Measurements from ENCODE around the gene TNFSF9.
"Not testable (repeated sequence)": the region's sequence is repeated elsewhere in the genome, so short reads cannot be mapped to it uniquely, and the experiment has no call there.

The TNFSF9 gene

GRCh38 chr19:6532244-6532999, 1.6 kb downstream of the TNFSF9 start:
- no peak for DNase-seq (ENCODE audit: low spot score)

GRCh38 chr19:6533000-6533328, 2.1 kb downstream of the TNFSF9 start:
- no peak for DNase-seq (ENCODE audit: low spot score)

DNA sequence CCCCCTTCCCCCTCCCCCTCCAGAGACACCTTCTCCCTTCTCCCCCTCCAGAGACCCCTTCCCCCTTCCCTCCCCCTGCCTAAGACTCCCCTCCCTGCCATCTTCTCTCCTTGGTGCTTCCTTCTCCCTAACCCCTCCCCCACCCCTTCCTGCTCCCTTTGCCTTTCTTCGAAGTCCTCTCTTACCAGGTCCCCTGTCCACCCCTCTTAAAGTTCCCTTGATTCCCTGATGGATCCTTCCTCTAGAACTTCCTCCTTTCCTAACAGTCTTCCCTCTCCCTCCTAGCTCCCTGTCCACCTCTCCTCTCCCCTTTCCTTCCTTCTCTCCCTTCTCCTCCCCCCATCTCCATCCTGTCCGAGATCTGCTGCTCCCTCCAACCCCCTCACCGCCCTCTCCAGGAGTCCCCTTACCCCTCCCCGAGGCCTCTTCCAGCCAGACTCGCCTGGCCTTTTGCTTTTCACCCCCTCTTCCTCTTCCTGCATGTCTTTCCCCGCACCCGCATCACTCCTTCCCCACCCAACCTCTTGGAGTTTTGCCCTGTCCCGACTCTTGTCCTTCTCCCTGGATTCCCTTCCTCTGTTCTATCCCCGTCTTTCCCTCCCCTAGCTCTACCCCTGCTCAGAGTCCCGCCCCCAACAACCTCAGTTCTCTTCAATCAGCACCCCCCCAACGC, 3.1 kb downstream of the TNFSF9 start:
- DNase-seq (ENCODE audit: low spot score), result no peak

DNA sequence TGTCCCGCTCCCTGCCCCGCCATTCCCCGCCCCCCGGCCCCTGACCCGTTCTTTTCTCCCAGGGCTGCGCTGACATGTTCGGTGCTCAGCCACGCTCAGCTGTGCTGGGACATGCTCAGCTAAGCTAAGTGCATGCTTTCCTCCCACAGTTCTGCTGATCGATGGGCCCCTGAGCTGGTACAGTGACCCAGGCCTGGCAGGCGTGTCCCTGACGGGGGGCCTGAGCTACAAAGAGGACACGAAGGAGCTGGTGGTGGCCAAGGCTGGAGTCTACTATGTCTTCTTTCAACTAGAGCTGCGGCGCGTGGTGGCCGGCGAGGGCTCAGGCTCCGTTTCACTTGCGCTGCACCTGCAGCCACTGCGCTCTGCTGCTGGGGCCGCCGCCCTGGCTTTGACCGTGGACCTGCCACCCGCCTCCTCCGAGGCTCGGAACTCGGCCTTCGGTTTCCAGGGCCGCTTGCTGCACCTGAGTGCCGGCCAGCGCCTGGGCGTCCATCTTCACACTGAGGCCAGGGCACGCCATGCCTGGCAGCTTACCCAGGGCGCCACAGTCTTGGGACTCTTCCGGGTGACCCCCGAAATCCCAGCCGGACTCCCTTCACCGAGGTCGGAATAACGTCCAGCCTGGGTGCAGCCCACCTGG, 3.7 kb downstream of the TNFSF9 start:
- DNase-seq (ENCODE audit: low spot score), result no peak

GRCh38 chr19:6535558-6536137, 4.8 kb downstream of the TNFSF9 start:
- no peak for DNase-seq (ENCODE audit: low spot score)

- DNase-seq (ENCODE audit: low spot score), result no peak
Measured at GRCh38 chr19:6539514-6539913, 8.7 kb downstream of the TNFSF9 start.

- no peak for DNase-seq (ENCODE audit: low spot score)
Measured at GRCh38 chr19:6540918-6541689, 10.3 kb downstream of the TNFSF9 start.

GRCh38 chr19:6543866-6544347, 13.1 kb downstream of the TNFSF9 start:
- DNase-seq (ENCODE audit: low spot score), result no peak

DNA sequence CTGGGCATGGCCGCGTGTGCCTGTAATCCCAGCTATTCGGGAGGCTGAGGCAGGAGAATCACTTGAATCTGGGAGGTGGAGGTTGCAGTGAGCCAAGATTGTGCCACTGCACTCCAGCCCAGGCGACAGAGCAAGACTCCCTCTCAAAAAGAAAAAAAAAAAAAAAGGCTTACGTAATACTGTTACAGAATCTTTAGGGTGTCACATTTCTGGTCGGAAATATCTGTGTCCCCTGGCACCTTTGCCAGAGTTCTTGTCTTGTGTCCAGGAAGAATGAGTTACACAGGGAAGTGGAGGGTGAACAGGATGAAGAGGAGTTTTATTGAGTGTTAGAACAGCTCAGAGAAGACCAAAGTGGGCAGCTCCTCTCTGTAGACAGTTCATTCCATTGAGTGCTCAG, 19.9 kb downstream of the TNFSF9 start:
- not testable (repeated sequence) for DNase-seq (ENCODE audit: low spot score)

DNA sequence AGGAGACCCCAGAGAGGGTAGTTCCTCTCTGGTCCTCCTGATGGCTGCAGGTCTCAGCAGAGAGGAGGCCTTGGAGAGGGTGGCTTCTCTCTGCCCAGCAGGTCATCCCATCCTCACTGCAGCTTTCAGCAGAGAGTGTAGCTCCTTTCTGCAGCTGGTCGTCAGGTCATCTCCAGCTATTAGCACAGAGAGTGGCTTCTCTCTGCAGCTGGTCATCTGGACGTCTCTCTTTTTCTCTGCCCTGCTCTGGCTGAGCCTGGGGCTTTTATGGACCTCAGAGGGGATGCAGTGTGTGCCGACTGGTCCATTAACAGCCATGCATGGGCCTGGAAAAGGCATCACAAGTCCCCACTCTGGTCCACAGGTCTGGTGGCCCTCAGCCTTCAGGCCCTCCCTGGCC, 20.3 kb downstream of the TNFSF9 start:
- no peak for DNase-seq (ENCODE audit: low spot score)

GRCh38 chr19:6551607-6552450, 21.0 kb downstream of the TNFSF9 start:
- DNase-seq (ENCODE audit: low spot score), result no peak

- DNase-seq (ENCODE audit: low spot score), result no peak
Measured at GRCh38 chr19:6556043-6556449, 25.2 kb downstream of the TNFSF9 start.

GRCh38 chr19:6556480-6557195, 25.8 kb downstream of the TNFSF9 start:
- DNase-seq (ENCODE audit: low spot score), result no peak

DNA sequence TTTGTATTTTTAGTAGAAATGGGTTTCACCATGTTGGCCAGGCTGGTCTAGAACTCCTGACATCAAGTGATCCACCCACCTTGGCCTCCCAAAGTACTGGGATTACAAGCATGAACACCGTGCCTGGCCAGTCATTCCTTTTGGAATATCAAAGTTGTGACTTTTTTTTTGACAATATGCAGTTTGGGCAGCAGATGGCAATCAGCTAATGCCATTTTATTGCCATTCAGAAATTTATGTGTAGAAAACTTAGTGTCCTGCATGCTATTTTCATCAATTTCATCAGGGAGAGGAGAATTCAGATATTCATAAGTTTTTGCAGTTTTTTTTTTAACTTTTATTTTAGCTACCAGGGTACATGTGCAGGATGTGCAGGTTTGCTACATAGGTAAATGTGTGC, 31.6 kb downstream of the TNFSF9 start:
- not testable (repeated sequence) for DNase-seq (ENCODE audit: low spot score)

- DNase-seq (ENCODE audit: low spot score), result no peak
Measured at GRCh38 chr19:6564393-6564792, 33.6 kb downstream of the TNFSF9 start.

- DNase-seq (ENCODE audit: low spot score), result not testable (repeated sequence)
Measured at GRCh38 chr19:6566727-6567126, 35.9 kb downstream of the TNFSF9 start.

DNA sequence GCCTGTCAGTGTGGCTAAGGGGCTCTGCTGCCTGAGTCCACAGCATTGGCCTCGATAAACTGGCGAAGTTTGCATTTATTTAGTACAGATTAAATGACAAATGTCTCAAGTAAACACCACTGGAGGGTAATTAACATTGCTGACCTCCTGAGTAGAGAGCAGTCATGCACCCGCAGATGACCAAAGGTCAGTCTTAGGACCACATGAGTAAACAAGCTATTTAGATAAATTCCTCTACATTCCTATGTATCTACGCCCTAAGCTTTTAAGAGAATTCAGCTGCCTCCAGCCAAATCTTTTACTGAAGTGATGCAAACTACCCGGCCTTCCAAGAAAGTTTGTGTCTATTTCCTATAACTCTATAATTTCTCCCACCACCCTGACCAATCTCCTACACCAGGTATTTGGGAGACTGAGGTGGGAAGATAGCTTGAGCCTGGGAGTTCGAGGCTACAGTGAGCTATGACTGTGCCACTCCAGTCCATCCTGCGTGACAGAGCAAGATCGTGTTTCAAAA, 37.2 kb downstream of the TNFSF9 start:
- no peak for DNase-seq (ENCODE audit: low spot score)

- no peak for DNase-seq (ENCODE audit: low spot score)
Measured at GRCh38 chr19:6568816-6569215, 38.0 kb downstream of the TNFSF9 start.

GRCh38 chr19:6570764-6571163, 39.9 kb downstream of the TNFSF9 start:
- no peak for DNase-seq (ENCODE audit: low spot score)

DNA sequence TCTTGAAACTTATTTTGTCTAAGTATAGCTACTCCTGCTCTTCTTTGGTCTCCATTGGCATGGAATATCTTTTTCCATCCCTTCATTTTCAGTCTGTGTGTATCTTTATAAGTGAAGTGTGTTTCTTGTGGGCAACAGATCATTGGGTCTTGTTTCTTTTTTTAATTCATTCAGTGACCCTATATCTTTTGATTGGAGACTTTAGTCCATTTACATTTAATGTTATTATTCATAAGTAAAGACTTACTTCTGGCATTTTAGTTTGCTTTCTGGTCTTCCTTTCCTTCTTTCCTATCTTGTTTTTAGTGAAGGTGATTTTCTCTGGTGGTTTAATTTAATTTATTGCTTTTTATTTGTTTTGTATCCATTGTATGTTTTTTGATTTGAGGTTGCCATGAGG, 40.3 kb downstream of the TNFSF9 start:
- DNase-seq (ENCODE audit: low spot score), result no peak
